ENCODE data around the gene DLK2. TPM values are rescaled to one million over a fixed set of nuclear protein-coding genes. Genes with fewer than 3 reads are reported as not detected.

The DLK2 gene
- total RNA-seq, 4 donors from 2014 or later, result not detected

GRCh38 chr6:43444582-43444981 is 10.8 kb downstream of the DLK2 start:
- DNase-seq, result no peak
- Histone ChIP-seq H3K27ac (no peak overlapping the region), H3K4me3 (no peak overlapping the region), H3K36me3 (peaks cover 0 to 88% (median 0%) of the 10 kb centered on the region in 3 donors), H3K4me1 (no peaks in the 10 kb centered on the region), H3K27me3 (no peaks in the 10 kb centered on the region), H3K9me3 (no peaks in the 10 kb centered on the region)
- no peak for TF ChIP-seq CTCF (IDR thresholded peaks at IDR 0.05)
- no peak for TF ChIP-seq POLR2A (IDR thresholded peaks at IDR 0.05)

DNA sequence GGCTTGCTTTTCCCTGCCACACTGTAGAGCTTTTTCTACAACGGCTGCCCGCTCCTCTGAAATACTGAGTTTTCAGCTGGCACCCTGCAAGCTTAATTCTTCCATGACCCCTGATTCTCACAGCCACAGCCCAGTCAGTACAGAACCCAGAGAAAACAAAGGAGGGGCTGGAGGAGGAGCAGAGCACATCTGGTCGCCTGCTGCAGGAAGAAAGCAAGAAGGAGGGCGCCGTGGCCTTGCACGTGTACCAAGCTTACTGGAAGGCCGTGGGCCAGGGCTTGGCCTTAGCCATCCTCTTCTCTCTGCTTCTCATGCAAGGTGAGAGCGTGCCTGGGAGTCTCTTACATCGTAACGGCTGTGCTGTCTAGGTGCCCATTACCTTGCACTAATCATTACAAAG is 11.3 kb downstream of the DLK2 start:
- peaks cover 0 to 88% (median 0%) of the 10 kb centered on the region in 3 donors for H3K36me3 ChIP-seq
- no peak for TF ChIP-seq CTCF (IDR thresholded peaks at IDR 0.05)
- no peak for TF ChIP-seq POLR2A (IDR thresholded peaks at IDR 0.05)
- no peak for DNase-seq
- no peaks in the 10 kb centered on the region for H3K4me1 ChIP-seq
- no peak overlapping the region for H3K4me3 ChIP-seq
- no peaks in the 10 kb centered on the region for H3K27me3 ChIP-seq
- H3K9me3 ChIP-seq, result no peaks in the 10 kb centered on the region
- no peak overlapping the region for H3K27ac ChIP-seq

GRCh38 chr6:43442935-43443334 is 12.4 kb downstream of the DLK2 start:
- no peak overlapping the region for H3K27ac ChIP-seq
- H3K4me1 ChIP-seq, result no peaks in the 10 kb centered on the region
- TF ChIP-seq POLR2A (IDR thresholded peaks at IDR 0.05), result no peak
- H3K27me3 ChIP-seq, result no peaks in the 10 kb centered on the region
- H3K9me3 ChIP-seq, result no peaks in the 10 kb centered on the region
- DNase-seq, result no peak
- H3K36me3 ChIP-seq, result peaks cover 0 to 93% (median 0%) of the 10 kb centered on the region in 3 donors
- H3K4me3 ChIP-seq, result no peak overlapping the region

DNA sequence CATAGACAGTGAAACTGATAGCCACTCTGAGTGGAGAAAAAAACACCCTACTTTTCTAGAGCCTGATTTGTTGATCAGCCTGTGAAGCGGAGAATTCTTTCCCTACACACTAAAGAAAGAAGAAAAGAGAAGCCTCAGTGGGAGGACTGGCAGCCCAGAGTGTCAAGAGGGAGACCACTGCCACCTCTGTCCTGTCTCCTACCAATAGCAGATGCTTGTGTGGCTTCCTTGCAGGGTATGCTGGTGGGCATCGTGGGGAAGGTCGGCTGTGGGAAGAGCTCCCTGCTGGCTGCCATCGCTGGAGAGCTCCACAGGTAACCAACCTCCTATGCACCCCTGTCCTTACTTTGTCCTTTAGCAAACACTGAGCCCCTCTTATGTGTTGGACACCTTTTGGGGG is 17.6 kb downstream of the DLK2 start:
- no peak for TF ChIP-seq CTCF (IDR thresholded peaks at IDR 0.05)
- no peak for TF ChIP-seq POLR2A (IDR thresholded peaks at IDR 0.05)
- H3K27me3 ChIP-seq, result no peaks in the 10 kb centered on the region
- peaks cover 0 to 51% (median 0%) of the 10 kb centered on the region in 3 donors for H3K36me3 ChIP-seq
- no peaks in the 10 kb centered on the region for H3K9me3 ChIP-seq
- H3K27ac ChIP-seq, result no peak overlapping the region
- DNase-seq, result no peak
- no peak overlapping the region for H3K4me3 ChIP-seq
- H3K4me1 ChIP-seq, result peaks cover 0 to 17% (median 0%) of the 10 kb centered on the region in 4 donors

DNA sequence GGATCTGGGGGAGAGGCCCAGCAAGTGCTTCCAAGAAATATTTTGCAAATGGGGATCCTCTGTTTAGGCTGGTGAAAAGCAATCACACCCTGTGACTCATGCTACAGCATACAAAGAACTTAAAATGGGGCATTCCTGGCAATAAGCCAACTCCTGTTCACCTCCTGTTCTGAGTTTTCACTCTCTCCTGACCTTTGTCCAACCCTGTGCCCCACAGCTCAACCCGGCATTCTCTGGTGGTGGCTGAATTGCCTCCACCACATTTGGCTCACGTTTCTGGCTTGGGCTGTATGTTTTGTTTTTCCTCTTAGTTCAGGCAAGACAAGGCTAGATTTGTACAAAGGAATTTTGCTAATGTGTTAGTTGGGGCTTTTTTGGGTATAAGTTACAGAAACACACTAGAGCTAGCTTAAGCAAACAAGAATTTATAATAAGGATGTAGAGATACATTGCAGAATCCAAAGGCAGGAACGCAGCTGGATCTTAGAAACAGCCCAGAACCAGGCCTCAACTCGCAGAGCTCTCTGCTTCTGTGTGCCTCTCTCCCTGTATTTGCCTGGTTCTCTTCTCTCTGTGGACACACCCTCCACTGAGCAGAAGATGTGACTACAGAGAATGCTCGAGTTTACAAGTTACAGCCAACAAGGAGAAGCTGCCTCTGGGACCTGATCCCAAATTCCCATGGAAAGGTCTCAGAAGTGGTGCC is 18.6 kb downstream of the DLK2 start:
- DNase-seq, result no peak
- Histone ChIP-seq H3K4me3 (no peak overlapping the region), H3K36me3 (peaks cover 0 to 48% (median 0%) of the 10 kb centered on the region in 3 donors), H3K27me3 (no peaks in the 10 kb centered on the region), H3K9me3 (no peaks in the 10 kb centered on the region), H3K4me1 (peaks cover 0 to 17% (median 0%) of the 10 kb centered on the region in 4 donors), H3K27ac (peak overlapping the region in 1 of 4 donors; percentile 41)
- TF ChIP-seq CTCF (IDR thresholded peaks at IDR 0.05) (no peak), POLR2A (IDR thresholded peaks at IDR 0.05) (no peak)

DNA sequence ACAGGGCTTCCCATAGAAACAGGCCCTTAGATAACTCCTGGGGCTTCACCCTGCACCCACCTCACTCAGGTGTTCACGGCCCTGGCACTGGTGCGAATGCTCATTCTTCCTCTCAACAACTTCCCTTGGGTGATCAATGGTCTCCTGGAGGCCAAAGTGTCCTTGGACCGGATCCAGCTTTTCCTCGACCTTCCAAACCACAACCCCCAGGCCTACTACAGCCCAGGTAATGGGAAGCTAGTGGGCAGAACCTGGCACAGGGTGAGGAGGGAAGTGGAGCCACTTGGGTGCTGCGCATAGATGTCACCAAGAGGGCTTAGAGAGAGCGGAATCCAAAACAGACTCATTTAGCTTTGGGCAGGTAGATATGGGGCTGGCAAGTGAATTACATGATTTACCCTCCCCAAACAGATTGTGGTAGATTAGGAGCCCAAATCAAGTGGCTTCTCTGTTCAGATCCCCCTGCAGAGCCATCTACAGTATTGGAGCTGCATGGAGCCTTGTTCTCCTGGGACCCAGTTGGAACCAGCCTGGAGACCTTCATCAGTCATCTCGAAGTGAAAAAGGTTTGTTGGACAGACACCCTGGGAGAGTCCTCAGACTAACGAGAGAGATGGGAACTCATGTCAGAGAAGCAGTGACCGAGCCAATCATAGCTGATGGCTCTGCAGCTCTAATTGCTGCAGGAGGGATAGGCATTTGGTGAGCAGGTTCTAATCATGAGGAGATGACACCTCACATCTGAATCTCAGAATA is 19.5 kb downstream of the DLK2 start:
- Histone ChIP-seq H3K27me3 (no peaks in the 10 kb centered on the region), H3K4me3 (no peak overlapping the region), H3K9me3 (no peaks in the 10 kb centered on the region), H3K36me3 (peaks cover 0 to 46% (median 0%) of the 10 kb centered on the region in 3 donors), H3K4me1 (peaks cover 0 to 17% (median 0%) of the 10 kb centered on the region in 4 donors), H3K27ac (no peak overlapping the region)
- DNase-seq, result no peak
- TF ChIP-seq POLR2A (IDR thresholded peaks at IDR 0.05) (no peak), CTCF (IDR thresholded peaks at IDR 0.05) (no peak)
